Activated CD4-positive, CD25-positive, alpha-beta regulatory T cell (primary cell): ENCODE data around the gene CTBP1.
A peak's percentile ranks its signal among the peaks of the same experiment; 100 is the strongest.

Experiments
- DNase-seq, 4 experiments: peaks; one replicate each; lab custom pipeline; 2025; lab: John Stamatoyannopoulos, UW

Gene CTBP1

GRCh38 chr4:1249731-1250526, 999 bp upstream of the CTBP1 start:
- peak in 2 of 4 experiments; percentile 46 to 49 for DNase-seq

DNA sequence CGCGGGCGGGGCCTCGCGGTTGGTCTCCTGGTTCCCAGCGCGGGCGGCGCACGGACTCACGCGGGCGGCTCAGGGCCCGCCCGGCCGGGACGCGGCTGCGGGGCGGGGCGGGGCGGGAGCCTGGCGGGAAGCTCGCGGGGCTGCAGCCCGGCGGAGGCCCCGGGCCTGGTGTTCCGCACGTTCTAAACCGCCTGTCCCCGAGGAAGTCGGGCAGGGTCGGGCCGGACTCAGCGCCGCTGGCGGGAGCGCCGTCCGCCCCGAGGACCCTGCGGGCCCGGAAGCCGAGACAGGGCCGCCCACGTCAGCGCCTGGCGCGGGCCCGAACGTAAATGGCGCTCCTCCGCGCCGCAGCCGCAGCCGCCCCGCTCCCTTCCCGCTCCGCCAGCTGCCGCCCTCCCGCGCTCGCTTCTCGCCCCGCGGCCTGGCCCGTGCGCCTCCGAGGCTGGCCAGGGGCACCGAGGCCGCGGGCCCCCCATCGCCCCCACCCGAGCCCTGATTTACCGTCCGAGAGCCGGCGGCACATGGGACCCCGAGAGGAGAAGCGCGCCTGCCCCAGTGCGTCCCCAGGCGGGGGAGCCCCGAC, 309 bp upstream of the CTBP1 start:
- DNase-seq, result peak; percentile 60 to 78 (median 70)

DNA sequence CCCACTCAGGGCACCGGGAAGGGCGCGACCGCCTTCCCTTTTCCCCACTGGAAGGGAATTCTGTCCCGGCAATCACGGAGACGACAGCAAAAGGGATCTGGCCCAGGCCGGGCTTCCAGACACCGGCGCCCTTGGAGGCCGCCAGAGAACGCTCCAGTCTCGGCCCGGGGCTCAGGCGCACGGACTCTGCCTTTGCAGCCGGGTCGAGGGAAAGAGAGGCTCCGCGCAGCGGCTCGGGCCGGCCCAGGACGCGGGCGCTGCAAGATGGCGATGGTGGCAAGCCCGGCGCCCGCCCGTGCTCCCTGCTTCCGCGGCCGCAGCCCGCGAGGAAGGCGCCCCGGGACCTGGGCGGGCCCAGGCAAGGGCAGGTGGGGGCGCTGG, 1.1 kb downstream of the CTBP1 start:
- DNase-seq, result peak in 1 of 4 experiments; percentile 59

- DNase-seq, result no peak
Observed at GRCh38 chr4:1246901-1247863, 1.7 kb downstream of the CTBP1 start.

DNA sequence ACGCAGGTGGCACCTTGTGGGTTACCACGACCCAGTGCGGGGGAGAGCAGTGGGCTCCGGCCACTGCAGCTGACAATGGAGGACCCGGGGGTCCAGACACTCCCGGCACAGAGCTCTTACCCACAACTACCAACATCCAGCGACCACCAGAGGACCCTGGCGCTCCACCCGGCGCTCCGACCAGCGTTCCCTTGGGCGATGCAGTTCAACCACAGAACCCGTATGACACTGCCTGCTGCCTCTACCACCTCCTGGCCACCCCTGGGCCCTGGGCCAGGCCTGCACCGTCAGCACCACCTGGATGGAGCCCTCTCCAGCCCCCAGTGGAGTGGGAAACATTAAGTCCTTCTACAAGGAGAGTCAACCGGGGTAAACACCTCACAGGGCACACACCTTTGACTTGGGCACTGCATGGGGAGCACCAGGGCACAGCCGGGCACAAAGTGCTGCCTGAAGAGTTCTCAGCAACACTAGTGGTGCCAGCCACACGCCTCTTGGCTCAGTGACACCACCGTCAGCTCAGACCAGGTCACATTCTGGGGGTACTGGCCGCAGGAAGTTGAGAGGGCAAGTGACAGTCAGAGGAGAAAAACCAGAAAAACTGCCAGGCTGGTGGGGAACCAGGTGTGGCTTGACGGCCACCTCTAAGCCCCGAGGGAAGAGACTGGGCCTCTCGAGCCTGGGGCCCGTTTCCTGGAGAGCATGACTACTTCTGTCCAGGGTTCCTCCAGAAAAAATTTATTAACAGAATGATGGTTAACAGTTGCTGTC, 2.6 kb downstream of the CTBP1 start:
- DNase-seq, result no peak

GRCh38 chr4:1245481-1246051, 3.4 kb downstream of the CTBP1 start:
- DNase-seq, result no peak

DNA sequence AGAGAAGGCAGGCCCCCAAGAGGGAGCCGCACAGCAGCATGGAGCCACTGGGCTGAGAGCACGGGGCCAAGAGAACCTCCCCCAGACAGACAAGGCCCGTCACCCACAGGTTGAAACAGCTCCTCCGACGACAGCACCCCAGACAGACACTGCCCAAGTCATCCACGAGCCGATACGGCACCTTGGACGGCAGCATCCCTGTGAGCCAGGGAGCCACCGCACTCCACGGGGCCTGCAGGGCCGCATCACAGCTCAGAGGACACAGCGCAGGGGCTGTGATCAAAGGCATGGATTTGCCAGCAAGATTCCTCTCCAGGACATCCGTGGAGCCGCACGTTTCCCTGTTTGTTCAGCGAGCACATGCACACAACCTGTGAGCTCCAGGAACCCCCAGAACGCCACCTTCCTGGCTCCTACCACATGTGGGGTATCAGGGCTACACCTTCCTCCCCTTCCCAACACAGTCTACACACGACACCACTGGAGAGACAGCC, 3.9 kb downstream of the CTBP1 start:
- DNase-seq, result no peak

GRCh38 chr4:1244081-1244977, 4.6 kb downstream of the CTBP1 start:
- no peak for DNase-seq

DNA sequence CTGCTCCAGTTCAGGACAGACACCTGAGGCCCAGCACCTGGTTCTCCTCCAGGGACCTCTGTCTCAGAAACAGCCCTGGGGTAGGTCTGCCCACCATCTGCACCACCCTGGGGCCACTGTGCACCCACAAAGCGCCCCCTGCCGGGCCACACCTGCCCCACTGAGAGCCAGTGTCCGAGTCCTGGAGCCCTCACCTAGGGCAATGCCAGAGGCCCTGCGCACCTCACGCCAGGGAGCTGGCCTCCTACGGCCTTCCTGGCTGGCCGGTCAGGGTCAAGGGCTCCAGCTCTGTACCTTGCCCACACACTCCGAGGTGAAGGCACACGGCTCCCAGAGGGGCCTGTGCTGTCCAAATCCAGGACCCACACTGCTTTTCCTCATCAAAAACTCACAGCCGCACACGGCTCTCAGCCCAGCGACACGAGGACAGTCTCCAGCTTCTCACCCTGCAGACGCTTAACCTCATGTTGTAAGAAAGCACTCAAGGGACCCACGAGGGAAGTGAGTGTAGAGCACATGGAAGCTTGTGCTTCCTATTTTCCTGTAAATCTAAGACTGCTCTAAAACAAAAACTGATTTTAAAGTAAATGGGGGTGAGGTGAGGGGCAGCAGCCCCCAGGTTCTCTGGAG, 5.4 kb downstream of the CTBP1 start:
- no peak for DNase-seq

DNA sequence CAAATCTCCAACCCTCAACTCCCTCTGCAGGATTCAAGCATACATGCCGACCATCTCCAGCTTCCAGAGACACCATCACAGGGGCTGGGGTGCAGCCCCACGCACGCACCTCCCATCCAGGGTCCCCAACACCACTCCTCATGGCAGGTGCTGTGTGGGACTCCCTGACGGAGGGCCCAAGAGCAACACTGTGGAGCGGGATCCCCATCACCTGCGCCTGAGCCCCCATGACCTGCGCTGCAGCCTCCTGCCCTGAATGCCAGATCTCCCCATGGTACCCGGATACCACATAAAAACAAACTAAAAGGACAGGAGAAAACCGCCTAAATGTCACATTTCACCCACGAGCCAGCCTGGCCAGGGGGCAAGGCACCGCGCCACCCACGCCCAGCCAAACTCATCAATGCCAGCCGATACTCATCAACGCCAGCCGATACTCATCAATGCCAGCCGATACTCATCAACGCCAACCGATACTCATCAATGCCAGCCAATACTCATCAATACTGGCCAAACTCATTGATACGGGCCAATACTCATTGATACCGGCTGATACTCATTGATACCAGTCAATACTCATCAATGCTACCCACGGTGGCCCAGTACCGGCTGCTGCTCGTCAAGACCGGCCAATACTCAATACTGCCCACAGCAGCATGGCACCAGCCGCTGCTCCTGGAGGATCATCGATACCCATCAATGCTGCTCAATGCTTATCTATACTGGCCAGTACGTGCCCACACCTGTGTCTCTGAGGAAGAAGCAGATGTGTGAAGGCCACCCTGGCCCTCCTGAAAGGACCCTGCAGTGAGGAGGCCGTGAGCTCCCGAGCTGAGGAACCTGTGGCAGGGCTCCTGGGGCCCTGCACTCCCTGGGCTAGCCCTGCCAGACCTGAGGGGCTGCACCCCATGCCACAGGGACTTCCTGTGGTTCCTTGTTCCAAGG, 6.2 kb downstream of the CTBP1 start:
- no peak for DNase-seq

DNA sequence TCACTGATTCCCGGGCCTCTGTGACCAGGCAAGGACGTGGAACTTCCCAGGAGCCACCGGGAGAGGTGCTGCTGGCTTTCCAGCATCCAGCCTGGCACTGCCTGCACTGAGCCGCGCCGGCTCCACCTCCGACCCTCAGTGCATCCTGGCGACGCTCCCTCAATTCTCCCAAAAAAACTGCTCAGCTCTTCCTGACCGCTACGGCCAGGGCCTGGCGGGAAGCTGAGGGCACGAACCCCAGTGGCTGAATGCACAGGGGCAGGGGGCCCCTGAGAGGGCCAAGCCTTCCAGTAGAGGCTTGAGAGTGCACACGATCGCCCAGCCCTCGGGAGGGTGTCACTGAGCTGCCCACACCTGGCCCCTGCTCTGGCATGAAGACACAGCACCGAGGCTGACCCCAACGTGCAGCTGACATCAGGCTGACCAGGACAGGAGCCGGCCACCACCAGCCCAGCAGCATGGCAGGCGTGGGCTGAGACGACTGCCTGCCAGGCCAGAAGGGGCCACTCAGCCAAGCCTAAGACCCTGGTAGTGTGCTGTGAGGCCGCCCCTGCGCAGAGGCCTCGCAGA, 6.9 kb downstream of the CTBP1 start:
- no peak for DNase-seq

DNA sequence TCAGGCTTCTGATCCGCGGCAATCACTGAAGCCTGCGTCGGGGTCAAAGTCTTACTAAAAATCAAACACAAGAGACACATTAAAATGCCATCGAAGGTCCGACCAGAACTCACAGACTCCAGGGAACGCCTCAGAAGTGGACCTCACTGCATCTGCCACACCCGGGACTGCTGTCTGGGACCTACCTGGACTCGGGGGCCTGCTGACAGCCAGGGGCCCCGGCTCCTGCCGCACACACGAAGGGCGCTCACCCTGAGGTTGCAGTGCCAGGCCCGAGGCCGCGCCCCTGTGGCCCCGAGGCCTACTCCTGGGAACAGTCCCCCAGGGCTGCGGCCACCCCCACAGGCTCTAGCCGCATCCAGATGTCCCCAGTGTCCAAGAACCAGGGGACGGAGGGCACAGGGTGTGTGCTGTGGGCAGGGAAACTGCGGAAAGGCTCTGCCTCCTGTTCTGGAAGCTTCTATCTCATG, 7.4 kb downstream of the CTBP1 start:
- DNase-seq, result no peak

GRCh38 chr4:1240721-1241465, 8.0 kb downstream of the CTBP1 start:
- DNase-seq, result no peak

GRCh38 chr4:1239950-1240307, 9.0 kb downstream of the CTBP1 start:
- no peak for DNase-seq

DNA sequence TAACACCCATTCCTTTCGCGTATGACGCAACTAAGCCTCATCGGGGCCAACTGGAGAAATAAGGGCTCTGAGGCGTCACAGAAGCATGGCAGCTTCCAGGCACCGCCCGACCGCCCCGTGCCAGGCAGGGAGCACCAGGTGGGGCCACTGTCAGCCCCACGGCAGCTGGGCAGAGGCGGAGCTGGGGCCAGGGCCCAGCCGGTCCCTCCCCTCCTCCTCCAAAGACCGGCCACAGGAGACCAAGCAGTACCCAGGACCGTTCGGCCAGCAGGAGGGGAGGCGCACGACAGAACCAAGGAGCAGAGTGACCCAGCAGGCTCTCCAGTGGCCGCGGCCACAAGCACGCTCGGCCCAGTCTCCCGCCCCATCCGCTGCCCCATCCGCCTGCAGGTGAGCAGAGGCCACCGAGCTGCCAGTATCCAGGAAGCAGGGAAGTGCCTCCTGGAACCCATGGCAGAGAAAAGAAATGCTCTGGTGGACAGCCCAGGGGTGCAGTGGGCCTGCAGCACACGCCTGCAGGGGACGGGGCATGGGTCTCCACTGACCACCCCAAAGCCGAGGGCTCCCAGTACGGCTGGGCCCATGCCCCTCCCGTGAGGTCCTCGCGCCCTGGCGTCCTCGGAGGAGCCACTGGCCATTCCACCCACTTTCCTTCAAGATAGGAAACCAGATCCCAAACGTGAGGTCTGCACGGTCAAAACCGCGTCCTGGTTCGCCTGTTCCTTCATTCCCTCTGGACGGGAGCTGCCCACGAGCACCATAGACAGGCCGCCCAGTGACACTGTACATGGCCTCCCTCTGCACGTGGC, 9.6 kb downstream of the CTBP1 start:
- DNase-seq, result no peak

- no peak for DNase-seq
Observed at GRCh38 chr4:1238676-1239000, 10.3 kb downstream of the CTBP1 start.
